Neural progenitor cell (in vitro differentiated cells): ENCODE data around the gene CAMKK2. TPM values are rescaled to one million over a fixed set of nuclear protein-coding genes. Genes with fewer than 3 reads are reported as not detected.
A peak's percentile ranks its signal among the peaks of the same experiment; 100 is the strongest.

ENCODE experiments used
- DNase-seq: peaks from one replicate; pipeline ENCODE4 v3.0.0-alpha.2; 2016; ENCODE audit warnings: low spot score
- H2AFZ ChIP-seq: fragments of 200-600 bp; sonication (generic); replicated peaks from 2 replicates; pipeline ENCODE4 v1.6.1; 2016; ENCODE audit warnings: antibody characterized with exemption
- H3F3A ChIP-seq: fragments of 200-600 bp; sonication (generic); 2 replicates; pipeline ENCODE4 v1.6.1; 2016; ENCODE audit warnings: antibody characterized with exemption, low read depth
- H3K27ac ChIP-seq: fragments of 200-600 bp; sonication (generic); 2 replicates; pipeline ENCODE4 v1.5.1; 2016; ENCODE audit warnings: mild to moderate bottlenecking
- H3K27me3 ChIP-seq: fragments of 200-600 bp; sonication (generic); 2 replicates; pipeline ENCODE4 v1.6.1; 2016; ENCODE audit warnings: mild to moderate bottlenecking, moderate library complexity
- H3K36me3 ChIP-seq: fragments of 200-600 bp; sonication (generic); 2 replicates; pipeline ENCODE4 v1.5.1; 2016
- H3K4me1 ChIP-seq: fragments of 200-600 bp; sonication (generic); 2 replicates; pipeline ENCODE4 v1.6.1; 2016; ENCODE audit warnings: mixed run types
- H3K4me2 ChIP-seq: fragments of 200-600 bp; sonication (generic); 2 replicates; pipeline ENCODE4 v1.6.1; 2016
- H3K4me3 ChIP-seq: fragments of 200-600 bp; sonication (generic); 2 replicates; pipeline ENCODE4 v1.5.1; 2016
- H3K79me2 ChIP-seq: fragments of 200-600 bp; sonication (generic); 2 replicates; pipeline ENCODE4 v1.6.1; 2016; ENCODE audit warnings: low read depth
- H3K9ac ChIP-seq: fragments of 200-600 bp; sonication (generic); 2 replicates; pipeline ENCODE4 v1.6.1; 2016
- H3K9me3 ChIP-seq: fragments of 200-600 bp; sonication (generic); 2 replicates; pipeline ENCODE4 v1.5.1; 2016; ENCODE audit warnings: low read depth
- H4K20me1 ChIP-seq: fragments of 200-600 bp; sonication (generic); 2 replicates; pipeline ENCODE4 v1.6.1; 2016; ENCODE audit warnings: low read depth
- H3K27ac Mint-ChIP-seq: 3 replicates; pipeline ENCODE4 v1.8.0; 2021; ENCODE audit warnings: mixed read lengths
- H3K27me3 Mint-ChIP-seq: 2 replicates; pipeline ENCODE4 v1.8.0; 2022; ENCODE audit warnings: low read depth, mild to moderate bottlenecking, inconsistent platforms, moderate library complexity, mixed read lengths; ENCODE audit not compliant: insufficient read depth
- H3K36me3 Mint-ChIP-seq: 3 replicates; pipeline ENCODE4 v1.8.0; 2021; ENCODE audit warnings: mixed read lengths
- H3K4me1 Mint-ChIP-seq: 3 replicates; pipeline ENCODE4 v1.8.0; 2021; ENCODE audit warnings: mixed read lengths
- H3K4me3 Mint-ChIP-seq: 3 replicates; pipeline ENCODE4 v1.8.0; 2021; ENCODE audit warnings: mild to moderate bottlenecking, moderate library complexity, mixed read lengths
- H3K9me3 Mint-ChIP-seq: 3 replicates; pipeline ENCODE4 v1.8.0; 2020; ENCODE audit warnings: mixed read lengths
- CTCF ChIP-seq: fragments of 200-600 bp; sonication (generic); IDR thresholded peaks from 2 replicates; pipeline ENCODE4 v1.5.1; 2017; ENCODE audit warnings: antibody characterized with exemption, mild to moderate bottlenecking
- EZH2 ChIP-seq: fragments of 200-600 bp; sonication (generic); IDR thresholded peaks from 2 replicates; pipeline ENCODE4 v1.6.1; 2017; ENCODE audit warnings: antibody characterized with exemption, mild to moderate bottlenecking, moderate library complexity
- EZH2phosphoT487 ChIP-seq: fragments of 200-600 bp; sonication (generic); IDR thresholded peaks from 2 replicates; pipeline ENCODE4 v1.6.1; 2017; ENCODE audit warnings: antibody characterized with exemption
- total RNA-seq: library from RNA; depleted of rRNA; stranded (reverse); fragments of >200 nt; gene quantifications from 2 replicates; pipeline ENCODE4 v1.2.3, GENCODE V29; 2015; ENCODE audit warnings: low replicate concordance

Gene CAMKK2
- total RNA-seq, 1 donor from 2014 or later, result 21.0 TPM

DNA sequence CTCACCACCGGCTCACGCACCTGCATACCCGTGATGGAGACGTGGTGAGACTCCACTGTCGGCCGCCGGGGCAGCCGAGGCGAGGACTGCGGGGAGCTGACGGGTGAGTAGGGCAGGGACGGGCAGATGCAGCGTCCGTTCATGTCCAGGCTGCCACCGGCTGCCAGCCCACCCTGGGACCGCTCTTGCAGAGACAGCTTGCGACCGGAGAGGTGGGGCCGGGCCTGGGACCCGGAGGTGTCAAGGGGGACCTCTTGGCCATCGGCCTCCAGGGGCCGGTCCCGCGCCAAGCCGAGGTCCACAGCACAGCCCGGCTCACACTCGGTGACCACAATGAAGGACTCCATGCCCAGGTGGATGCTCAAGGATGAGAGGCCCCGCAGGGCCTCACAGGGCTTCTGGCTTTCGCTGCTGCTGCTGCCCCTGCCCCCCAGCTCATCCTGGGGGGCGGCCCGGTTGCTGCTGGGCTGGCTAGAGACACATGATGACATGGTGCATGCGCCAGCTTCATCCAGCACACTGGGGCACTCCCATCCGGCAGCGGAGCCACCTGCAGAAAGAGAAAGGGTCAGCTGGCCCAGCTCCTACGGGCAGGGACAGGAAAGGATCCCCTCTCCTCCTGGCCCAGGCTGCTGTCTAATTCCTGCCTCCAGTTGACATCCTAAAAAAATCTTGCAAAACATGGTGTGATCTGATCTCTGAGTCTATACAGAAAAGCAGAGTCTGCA lies 22.3 kb downstream of the CAMKK2 start:
- Histone ChIP-seq H3K4me1 (no peaks in the 10 kb centered on the region), H3K27me3 (no peaks in the 10 kb centered on the region), H3K9me3 (no peaks in the 10 kb centered on the region), H3F3A (no peaks in the 10 kb centered on the region), H2AFZ (no peak overlapping the region), H3K4me3 (no peak overlapping the region), H3K36me3 (no peaks in the 10 kb centered on the region), H3K27ac (no peak overlapping the region), H4K20me1 (peaks cover 2% of the 10 kb centered on the region), H3K9ac (no peak overlapping the region), H3K4me2 (no peak overlapping the region), H3K79me2 (peaks cover 5% of the 10 kb centered on the region)
- H3K27ac Mint-ChIP-seq, result no peak overlapping the region
- TF ChIP-seq EZH2 (no peak), EZH2phosphoT487 (no peak), CTCF (no peak)
- no peak for DNase-seq
- no peaks in the 10 kb centered on the region for H3K4me1 Mint-ChIP-seq
- no peaks in the 10 kb centered on the region for H3K9me3 Mint-ChIP-seq
- no peaks in the 10 kb centered on the region for H3K27me3 Mint-ChIP-seq
- H3K4me3 Mint-ChIP-seq, result no peak overlapping the region
- H3K36me3 Mint-ChIP-seq, result peaks cover 18% of the 10 kb centered on the region

DNA sequence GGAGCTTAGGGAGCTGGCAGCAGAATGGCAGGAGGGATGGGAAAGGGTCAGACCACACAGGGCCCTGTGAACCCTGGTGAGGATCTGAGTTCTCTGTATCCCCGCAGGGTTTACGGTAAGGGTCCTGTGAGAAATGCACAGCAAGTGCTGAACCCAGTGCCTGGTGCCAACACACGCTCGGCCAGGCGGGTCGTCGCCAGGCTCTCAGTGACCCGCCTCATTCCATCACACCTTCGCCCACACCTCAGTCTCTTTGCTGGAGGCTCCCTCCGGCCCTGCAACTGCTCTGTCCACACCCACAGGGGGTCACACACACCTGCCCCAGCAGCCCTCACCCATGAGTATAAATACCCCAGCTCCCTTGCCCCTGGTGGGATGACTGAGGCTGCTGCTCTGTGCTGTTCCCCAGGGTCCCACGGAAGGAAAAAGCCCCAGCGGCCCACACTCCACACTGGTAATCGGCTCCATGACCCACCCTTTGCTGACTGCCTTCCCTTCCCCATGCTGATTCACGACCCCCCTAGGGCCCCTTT lies 23.1 kb downstream of the CAMKK2 start:
- Mint-ChIP-seq H3K4me3 (peak overlapping the region; percentile 28), H3K9me3 (no peaks in the 10 kb centered on the region), H3K36me3 (peaks cover 14% of the 10 kb centered on the region), H3K4me1 (no peaks in the 10 kb centered on the region), H3K27me3 (no peaks in the 10 kb centered on the region), H3K27ac (no peak overlapping the region)
- H3K27me3 ChIP-seq, result no peaks in the 10 kb centered on the region
- H3F3A ChIP-seq, result no peaks in the 10 kb centered on the region
- no peaks in the 10 kb centered on the region for H4K20me1 ChIP-seq
- H3K4me1 ChIP-seq, result no peaks in the 10 kb centered on the region
- TF ChIP-seq CTCF, result no peak
- no peak overlapping the region for H2AFZ ChIP-seq
- DNase-seq, result no peak
- no peak overlapping the region for H3K9ac ChIP-seq
- H3K79me2 ChIP-seq, result peaks cover 5% of the 10 kb centered on the region
- H3K4me3 ChIP-seq, result no peak overlapping the region
- H3K9me3 ChIP-seq, result no peaks in the 10 kb centered on the region
- no peak overlapping the region for H3K4me2 ChIP-seq
- H3K27ac ChIP-seq, result no peak overlapping the region
- no peaks in the 10 kb centered on the region for H3K36me3 ChIP-seq

GRCh38 chr12:121267822-121268221 lies 28.7 kb downstream of the CAMKK2 start:
- H3K4me3 Mint-ChIP-seq, result no peak overlapping the region
- no peak overlapping the region for H2AFZ ChIP-seq
- H3K9me3 ChIP-seq, result no peaks in the 10 kb centered on the region
- DNase-seq, result no peak
- no peaks in the 10 kb centered on the region for H3K4me1 Mint-ChIP-seq
- H3K27me3 Mint-ChIP-seq, result no peaks in the 10 kb centered on the region
- H3K27ac ChIP-seq, result no peak overlapping the region
- no peak overlapping the region for H3K27ac Mint-ChIP-seq
- H3K79me2 ChIP-seq, result no peaks in the 10 kb centered on the region
- no peaks in the 10 kb centered on the region for H3F3A ChIP-seq
- TF ChIP-seq EZH2 (no peak), CTCF (no peak), EZH2phosphoT487 (no peak)
- no peak overlapping the region for H3K9ac ChIP-seq
- no peaks in the 10 kb centered on the region for H4K20me1 ChIP-seq
- H3K4me2 ChIP-seq, result no peak overlapping the region
- H3K36me3 ChIP-seq, result no peaks in the 10 kb centered on the region
- H3K4me3 ChIP-seq, result no peak overlapping the region
- peaks cover 11% of the 10 kb centered on the region for H3K36me3 Mint-ChIP-seq
- no peaks in the 10 kb centered on the region for H3K27me3 ChIP-seq
- H3K9me3 Mint-ChIP-seq, result no peaks in the 10 kb centered on the region
- H3K4me1 ChIP-seq, result no peaks in the 10 kb centered on the region
